Stimulated activated CD4-positive, alpha-beta T cell treated with anti-CD3 and anti-CD28 coated beads, TNF-alpha, amount 100 ng/mL, for 4 hours (primary cell): ENCODE data around the gene DSCAML1.

Experiments
- DNase-seq, 3 experiments: peaks; one replicate each; pipeline ENCODE4 v3.0.0-alpha.2; 2020; ENCODE audit warnings: low read depth in 3 of 3

Gene DSCAML1

DNA sequence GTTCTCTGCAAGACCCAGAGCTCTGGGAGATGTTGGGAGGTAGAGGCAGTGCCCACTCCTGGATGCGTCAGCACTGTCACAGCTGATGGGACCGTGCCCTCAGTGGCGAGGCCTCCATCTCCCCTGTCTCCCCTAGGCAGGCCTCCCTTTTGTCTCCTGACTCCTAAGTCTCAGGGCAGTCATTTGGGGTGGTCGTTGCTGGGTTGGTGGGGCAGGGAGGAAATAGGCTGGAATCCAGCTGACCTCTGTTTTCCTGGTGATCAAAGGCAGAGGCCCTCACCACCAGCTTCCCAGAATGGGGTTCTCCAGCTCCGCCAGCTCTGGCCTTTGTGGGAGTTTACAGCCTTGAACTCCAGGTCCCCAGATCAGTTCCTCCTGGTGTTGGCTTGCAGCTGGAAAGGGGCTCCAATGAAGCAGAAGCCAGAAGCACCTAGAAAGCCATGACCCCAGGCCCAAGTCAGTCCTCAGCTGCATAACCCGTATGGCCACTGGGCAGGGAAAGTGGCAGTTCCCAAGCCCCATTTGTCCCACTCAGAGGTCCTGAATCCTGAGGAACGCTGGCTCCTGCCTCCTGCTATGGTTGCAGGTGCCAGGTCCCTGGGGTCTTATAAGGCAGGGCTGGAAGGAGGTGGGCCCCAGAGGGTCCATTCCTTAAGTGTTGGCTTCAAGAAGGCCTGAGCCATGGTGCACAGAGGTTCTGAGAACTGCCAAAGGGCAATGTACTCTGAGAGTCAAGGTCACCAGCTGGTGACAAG, 34.8 kb upstream of the DSCAML1 start:
- no peak for DNase-seq

- DNase-seq = no peak
Measured at GRCh38 chr11:117830674-117831351, 33.8 kb upstream of the DSCAML1 start.

DNA sequence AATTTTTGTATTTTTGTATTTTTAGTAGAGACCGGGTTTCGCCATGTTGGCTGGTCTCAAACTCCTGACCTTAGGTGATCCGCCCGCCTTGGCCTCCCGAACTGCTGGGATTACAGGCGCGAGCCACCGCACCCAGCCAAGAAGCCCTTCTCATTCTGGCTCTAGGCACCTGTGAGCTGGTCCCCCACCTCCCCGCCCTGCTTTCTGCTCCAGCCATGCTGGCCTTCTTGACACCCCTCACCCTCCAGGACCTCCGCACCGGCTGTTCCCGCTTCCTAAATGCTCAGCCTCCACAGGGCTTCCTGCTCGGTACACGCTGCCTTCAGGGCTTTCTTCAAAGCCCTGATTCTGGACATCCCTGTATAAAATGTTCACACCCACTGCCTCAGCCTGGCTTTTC, 33.1 kb upstream of the DSCAML1 start:
- no peak for DNase-seq

GRCh38 chr11:117829369-117829725, 32.3 kb upstream of the DSCAML1 start:
- DNase-seq = no peak

DNA sequence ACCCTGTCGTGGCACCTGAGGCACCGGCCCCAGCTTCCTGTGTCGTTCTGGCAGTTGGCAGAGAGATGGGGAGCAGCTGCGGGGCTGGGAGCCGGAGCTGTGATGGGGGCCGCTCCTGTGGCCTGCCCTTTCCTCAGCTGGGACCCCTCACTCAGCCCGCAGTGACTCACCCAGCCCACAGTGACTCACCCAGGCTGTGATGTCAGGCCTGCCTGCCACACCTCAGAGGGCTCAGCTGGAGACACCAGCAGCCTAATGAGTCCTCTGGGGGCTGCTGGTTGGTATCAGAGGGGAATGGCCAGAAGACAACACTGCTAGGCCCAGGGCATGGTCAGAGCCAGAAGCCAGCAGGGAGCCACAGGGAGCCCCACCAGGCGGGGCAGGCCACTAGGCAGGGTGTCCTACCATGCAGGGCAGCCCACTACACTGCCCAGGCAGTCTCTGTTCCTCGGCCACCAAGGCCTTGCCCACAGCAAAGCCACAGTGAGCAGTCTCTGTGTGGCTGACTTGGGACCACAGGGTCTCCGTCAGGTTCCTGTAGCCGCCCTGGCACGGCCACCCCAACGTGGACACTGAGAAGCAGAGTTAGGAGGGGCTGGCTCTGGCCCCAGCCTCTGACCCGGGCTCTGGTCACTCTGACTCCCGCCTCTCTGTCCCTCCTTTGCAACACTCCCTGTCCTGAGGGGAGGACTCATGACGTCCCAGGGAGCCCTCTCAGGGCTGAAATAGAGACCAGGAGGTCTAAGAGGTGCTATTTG, 31.8 kb upstream of the DSCAML1 start:
- DNase-seq = peak; percentile 50 to 89 (median 84)

DNA sequence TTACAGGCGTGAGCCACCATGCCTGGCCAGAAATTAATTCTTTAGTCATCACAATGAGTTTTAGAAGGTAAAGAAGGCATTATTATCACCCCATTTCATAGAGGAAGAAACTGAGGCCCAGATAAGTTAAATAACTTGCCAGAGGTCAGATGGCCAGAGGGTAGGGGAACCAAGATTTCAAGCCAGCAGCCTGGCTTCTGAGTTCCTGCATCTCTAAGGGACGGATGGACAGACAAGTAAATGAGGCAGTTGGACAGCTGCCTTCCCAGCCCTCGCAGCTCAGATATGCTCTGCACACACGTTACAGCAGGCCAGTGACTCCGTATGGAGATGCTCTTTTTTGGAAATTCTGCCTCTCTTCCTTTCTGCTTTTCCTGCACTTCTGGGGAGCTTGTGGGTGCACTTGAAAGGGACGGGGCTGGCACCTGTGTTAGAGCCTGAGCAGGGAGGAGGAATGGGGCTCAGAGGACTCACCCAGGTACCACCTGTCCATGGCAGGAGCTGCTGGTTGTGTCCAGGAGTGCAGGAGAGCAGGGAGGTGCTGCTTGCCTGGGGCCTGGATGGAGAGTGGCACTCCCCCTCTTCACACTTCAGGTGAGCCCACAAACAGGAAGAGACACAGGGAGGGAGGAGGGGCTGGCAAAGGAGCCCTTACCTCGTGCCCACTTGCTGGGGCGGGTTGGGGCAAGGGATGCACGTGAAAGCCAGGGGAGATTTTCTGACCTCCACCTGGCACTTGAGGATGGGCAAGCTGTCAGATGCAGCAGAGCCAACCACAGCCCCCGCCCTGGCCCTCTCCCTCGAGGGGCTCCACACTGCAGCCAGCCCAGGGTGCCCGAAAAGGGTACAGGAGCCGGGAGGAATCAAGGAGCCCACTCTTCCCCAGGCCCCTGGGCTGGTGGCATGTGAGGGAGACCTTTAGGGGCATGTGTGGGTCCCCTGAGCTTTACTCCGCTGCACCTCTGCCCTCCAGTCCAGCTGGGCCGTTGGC, 30.8 kb upstream of the DSCAML1 start:
- no peak for DNase-seq

GRCh38 chr11:117826832-117827231, 29.8 kb upstream of the DSCAML1 start:
- no peak for DNase-seq

DNA sequence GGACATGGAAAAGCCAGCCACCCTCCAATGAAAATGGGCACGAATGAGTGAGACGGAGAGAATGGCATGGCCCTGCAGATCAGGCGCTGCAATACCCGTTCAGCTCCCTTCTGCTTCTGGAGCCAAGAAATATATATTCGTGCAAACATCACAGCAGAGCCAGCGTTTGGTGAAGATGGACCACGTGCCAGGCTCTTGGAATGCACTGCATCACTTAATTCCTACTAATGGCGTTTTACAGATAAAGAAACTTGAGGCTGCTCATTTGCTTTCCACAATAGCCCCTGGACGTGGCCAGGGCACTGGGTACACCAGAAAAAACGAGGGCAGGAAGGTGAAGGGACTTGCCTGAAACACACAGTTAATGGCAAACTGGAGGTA, 29.2 kb upstream of the DSCAML1 start:
- DNase-seq = no peak

DNA sequence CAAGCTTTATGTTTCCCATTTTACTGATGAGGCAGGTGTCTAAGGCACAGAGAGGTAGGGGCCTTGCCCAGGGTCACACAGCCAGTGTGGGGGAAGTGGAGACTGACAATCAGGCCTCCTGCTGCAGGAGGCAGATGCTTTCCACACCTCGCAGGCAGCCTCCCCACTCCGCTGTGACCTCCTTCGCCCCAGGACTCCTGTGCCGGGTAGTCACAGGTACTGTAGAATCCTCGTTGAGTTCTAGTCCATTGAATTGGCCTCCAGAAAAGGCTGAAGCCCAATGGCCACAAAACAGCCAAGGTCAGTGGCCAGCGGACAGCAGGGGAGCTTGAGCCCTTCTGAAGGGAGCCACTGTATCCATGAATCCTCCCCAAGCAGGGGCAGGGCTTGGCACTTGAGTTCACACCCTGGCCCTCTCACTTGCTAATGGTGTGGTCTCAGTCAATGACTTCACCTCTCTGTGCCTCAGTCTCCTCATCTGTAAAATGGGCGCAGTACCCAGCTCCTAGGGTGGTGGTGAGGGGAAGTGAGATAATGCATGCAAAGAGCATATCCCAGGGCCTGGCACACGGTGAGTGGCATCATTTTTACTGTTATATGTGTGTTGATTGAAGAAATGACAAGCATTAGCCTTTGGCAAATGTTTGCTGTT, 28.6 kb upstream of the DSCAML1 start:
- no peak for DNase-seq

DNA sequence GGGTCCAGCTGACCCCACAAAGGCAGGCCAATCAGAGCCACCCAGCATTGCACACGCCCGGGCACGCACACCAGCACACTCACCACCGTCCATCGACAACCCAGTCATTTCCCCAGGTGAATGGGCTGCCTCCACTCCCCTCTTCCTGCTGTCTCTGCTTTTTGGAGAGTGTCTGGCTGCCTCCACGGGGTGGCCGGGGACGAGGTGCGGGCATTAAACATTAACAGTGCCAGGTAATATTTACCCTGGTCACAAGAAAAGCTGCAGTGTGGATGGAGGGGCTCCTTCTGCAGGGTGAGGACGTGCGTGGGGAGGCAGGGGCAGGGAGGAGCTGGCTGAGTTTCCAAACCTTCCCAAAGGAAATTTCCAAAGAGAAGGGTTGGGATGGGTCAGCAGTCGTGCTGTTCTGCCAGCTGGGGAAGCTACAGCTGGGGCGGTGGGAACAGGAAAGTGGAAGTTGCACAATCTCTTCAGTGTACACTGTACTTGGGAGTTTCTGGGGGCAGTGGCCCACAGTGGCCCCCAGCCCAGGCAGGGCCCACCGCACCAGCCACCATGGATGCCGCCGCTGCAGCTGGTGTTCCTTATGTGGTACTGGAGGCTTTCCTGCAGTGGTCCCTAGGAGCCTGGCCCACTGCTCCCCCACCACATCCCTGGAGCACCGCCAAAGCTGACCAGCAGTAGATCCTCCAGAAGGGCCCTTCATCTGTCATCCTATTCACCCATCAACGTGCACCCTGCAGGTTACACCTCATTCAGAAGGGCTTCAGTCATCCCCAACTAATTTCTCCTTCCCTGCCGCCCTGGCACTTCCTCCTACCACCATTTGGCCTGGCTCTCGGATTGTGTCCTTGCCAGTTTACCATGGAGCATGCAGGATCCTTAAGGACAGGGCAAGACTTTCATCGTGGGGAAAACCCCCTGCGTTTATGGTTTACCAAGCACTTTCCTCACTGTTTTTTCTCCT, 27.8 kb upstream of the DSCAML1 start, which contains the start of gene FXYD2:
Gene FXYD2 (minus strand): TSS at position 174 of the 967 bp plus-strand sequence. CDS start 66 bp downstream, at position 108.
- no peak for DNase-seq

- no peak for DNase-seq
Measured at GRCh38 chr11:117823946-117824420, 27.0 kb upstream of the DSCAML1 start.

GRCh38 chr11:117823294-117823945, 26.4 kb upstream of the DSCAML1 start:
- DNase-seq = no peak

DNA sequence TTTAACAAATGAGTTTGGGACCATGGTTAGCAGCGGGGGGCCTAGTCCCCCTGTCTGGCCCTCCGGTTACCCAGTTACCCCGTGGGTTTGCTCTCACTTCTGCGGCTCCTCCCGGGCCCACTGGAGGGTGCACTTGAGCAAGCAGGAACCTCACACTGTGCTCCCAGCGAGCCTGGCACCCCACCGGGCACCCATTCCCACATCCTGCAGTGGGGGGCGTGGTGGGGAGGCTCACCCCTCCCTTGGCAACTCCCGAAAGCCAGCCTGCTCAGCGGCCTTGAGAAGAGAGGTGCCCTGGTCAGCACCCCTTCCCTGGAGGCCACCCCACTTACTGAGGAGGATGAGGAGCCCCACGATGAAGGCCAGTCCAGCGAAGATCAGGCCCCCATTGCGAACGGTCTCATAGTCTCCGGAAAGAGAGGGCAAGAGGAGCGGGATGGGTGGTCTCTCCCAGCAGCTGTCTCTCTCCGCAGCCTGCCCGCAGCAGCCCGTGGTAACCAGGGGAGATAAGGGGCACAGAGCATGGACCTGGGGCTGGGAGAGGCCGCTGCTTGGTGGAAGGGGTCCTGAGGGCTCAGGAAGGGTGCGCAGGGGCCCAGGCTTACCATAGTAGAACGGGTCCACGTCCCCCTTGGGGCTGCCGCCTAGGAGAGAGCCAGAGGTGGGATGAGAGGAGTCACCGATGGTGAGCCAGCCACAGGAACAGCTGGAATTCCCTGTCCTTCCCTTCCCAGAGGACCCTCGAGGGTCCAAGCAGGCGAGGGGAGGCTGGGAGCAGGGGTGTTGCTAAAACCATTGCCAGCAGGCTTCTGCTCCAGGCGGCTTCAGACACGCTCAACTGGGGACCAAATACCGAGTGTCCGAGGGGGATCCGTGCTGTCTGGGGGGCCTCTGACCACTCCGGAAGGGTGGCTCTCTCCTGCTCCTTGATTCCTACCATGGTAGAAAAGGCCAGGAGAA, 25.3 kb upstream of the DSCAML1 start:
- no peak for DNase-seq

- no peak for DNase-seq
Measured at GRCh38 chr11:117821431-117821830, 24.4 kb upstream of the DSCAML1 start.

- no peak for DNase-seq
Measured at GRCh38 chr11:117820516-117820915, 23.5 kb upstream of the DSCAML1 start.

GRCh38 chr11:117820071-117820470, 23.1 kb upstream of the DSCAML1 start:
- no peak for DNase-seq

DNA sequence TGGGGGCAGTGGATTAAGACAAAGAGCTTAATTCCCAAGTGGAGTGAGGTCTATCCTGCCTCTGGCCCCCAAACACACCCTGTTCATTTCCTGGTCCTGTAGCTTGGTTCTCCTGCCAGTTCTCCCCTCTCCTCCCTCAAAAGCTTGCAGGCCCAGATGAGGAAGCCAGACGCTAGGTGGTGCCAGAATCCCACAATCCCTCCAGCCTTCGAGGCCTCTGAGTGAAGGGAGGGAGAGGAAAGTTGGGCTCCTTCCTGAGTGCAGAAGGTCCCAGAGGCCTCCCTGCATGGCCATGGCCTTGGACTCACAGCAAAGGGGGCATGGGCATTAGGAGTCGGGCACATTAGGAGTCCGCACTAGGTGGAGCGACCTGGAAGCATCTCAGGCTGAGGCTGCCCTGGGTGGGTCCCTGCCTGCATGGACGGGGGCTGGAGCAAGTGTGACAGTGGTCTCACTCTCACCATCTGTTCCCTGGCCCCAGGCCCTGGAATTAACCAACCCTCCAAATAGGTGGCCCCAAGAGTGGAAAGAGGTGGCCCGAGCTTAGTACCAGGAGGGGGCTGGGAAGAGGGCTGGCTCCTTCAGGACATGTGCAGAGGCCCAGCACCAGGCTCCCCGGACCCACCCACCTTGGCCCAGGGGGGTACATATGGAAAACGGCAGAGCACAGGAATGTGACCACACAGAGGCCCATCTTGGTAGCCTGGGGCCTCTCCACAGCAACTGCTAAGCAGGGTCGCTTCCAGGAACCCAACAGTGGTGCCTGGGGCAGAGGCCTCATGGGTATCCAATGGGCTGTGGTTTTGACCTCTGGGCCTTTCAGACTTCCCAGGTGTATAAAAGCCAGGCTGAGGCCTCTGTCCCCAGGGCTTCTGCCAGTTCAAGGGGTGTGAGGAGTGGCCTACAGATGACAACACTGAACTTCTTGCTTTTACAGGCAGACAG, 22.4 kb upstream of the DSCAML1 start:
- DNase-seq = no peak
